Measurements from ENCODE around the gene TRAPPC5. TPM values are rescaled to one million over a fixed set of nuclear protein-coding genes. Genes with fewer than 3 reads are reported as not detected.
A peak's percentile ranks its signal among the peaks of the same experiment; 100 is the strongest.

TRAPPC5 gene
- total RNA-seq, 3 donors from 2014 or later = 72.5 to 97.0 (median 91.1) TPM

- ATAC-seq (no peak), DNase-seq (no peak)
- TF ChIP-seq CTCF (IDR thresholded peaks at IDR 0.05) = no peak
- H3K4me1 ChIP-seq (ENCODE audit: low read depth) = no peaks in the 10 kb centered on the region
- intact Hi-C loops (cut with DNase I, micrococcal nuclease) = no loop called here
- no peaks in the 10 kb centered on the region for H3K36me3 ChIP-seq (ENCODE audit: low read depth)
- H3K9me3 ChIP-seq = peaks cover 2% of the 10 kb centered on the region
- H3K4me3 ChIP-seq = no peak overlapping the region
Measured at GRCh38 chr19:7715671-7716070, 35.0 kb downstream of the TRAPPC5 start.

GRCh38 chr19:7716762-7717161, 36.1 kb downstream of the TRAPPC5 start:
- intact Hi-C loops (cut with DNase I, micrococcal nuclease) = no loop called here
- H3K9me3 ChIP-seq = peaks cover 2% of the 10 kb centered on the region
- no peak overlapping the region for H3K4me3 ChIP-seq
- H3K36me3 ChIP-seq (ENCODE audit: low read depth) = no peaks in the 10 kb centered on the region
- H3K4me1 ChIP-seq (ENCODE audit: low read depth) = no peaks in the 10 kb centered on the region
- no peak for ATAC-seq
- DNase-seq = no peak
- TF ChIP-seq CTCF (IDR thresholded peaks at IDR 0.05) = no peak

- Histone ChIP-seq H3K9me3 (peaks cover 2% of the 10 kb centered on the region), H3K4me3 (no peak overlapping the region), H3K4me1 (ENCODE audit: low read depth) (no peaks in the 10 kb centered on the region), H3K36me3 (ENCODE audit: low read depth) (no peaks in the 10 kb centered on the region)
- TF ChIP-seq CTCF (IDR thresholded peaks at IDR 0.05) = no peak
- intact Hi-C loops (cut with DNase I, micrococcal nuclease) = no loop called here
- ATAC-seq (peak; percentile 38), DNase-seq (no peak)
Measured at GRCh38 chr19:7718668-7719067, 38.0 kb downstream of the TRAPPC5 start.

DNA sequence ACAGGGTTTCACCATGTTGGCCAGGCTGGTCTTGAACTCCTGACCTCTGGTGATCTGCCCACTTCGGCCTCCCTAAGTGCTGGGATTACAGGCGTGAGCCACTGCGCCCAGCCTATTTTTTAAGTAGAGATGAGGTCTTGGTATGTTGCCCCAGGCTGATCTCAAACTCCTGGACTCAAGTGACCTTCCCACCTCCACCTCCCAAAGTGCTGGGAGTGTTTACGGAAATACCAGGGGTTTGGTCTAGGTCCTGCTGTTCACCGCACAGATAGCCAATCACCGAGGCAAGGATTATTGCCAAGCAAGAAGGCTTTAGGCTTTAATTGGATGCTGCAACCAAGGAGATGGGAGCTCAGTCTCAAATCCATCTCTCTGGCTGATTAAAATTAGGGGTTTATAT, 39.7 kb downstream of the TRAPPC5 start:
- H3K4me3 ChIP-seq = no peak overlapping the region
- H3K36me3 ChIP-seq (ENCODE audit: low read depth) = no peaks in the 10 kb centered on the region
- H3K4me1 ChIP-seq (ENCODE audit: low read depth) = no peaks in the 10 kb centered on the region
- DNase-seq = no peak
- intact Hi-C loops (cut with DNase I, micrococcal nuclease) = no loop called here
- no peak for TF ChIP-seq CTCF (IDR thresholded peaks at IDR 0.05)
- no peak for ATAC-seq
- H3K9me3 ChIP-seq = peaks cover 2% of the 10 kb centered on the region

GRCh38 chr19:7722231-7722651, 41.6 kb downstream of the TRAPPC5 start:
- ATAC-seq = no peak
- intact Hi-C loops (cut with DNase I, micrococcal nuclease) = no loop called here
- no peaks in the 10 kb centered on the region for H3K4me1 ChIP-seq (ENCODE audit: low read depth)
- TF ChIP-seq CTCF (IDR thresholded peaks at IDR 0.05) = no peak
- no peaks in the 10 kb centered on the region for H3K9me3 ChIP-seq
- H3K4me3 ChIP-seq = no peak overlapping the region
- H3K36me3 ChIP-seq (ENCODE audit: low read depth) = no peaks in the 10 kb centered on the region
- no peak for DNase-seq

GRCh38 chr19:7725791-7726190, 45.2 kb downstream of the TRAPPC5 start:
- Histone ChIP-seq H3K9me3 (no peaks in the 10 kb centered on the region), H3K4me1 (ENCODE audit: low read depth) (no peaks in the 10 kb centered on the region), H3K36me3 (ENCODE audit: low read depth) (no peaks in the 10 kb centered on the region), H3K4me3 (no peak overlapping the region)
- intact Hi-C loops (cut with DNase I, micrococcal nuclease) = no loop called here
- ATAC-seq = no peak
- TF ChIP-seq CTCF (IDR thresholded peaks at IDR 0.05) = no peak
- no peak for DNase-seq

Data from mucosa of descending colon (tissue), 3 donors.